ENCODE results near the gene KIAA0825. TPM values are rescaled to one million over a fixed set of nuclear protein-coding genes. Genes with fewer than 3 reads are reported as not detected.

KIAA0825 gene
- 2.2 and 7.7 TPM in 2 replicates for total RNA-seq

GRCh38 chr5:94618493-94619328, at the start of gene KIAA0825, which contains the start of gene SLF1:
Gene KIAA0825 (minus strand): TSS chr5:94618604. CDS start chr5:94537126, 81,478 bp downstream.
Gene SLF1 (plus strand): TSS chr5:94618669. CDS start chr5:94628811, 10,142 bp downstream.

Other genes starting within 250 kb of the KIAA0825 start
- 5.8 and 10.5 TPM in 2 replicates for gene SLF1, start 65 bp upstream of the KIAA0825 start, total RNA-seq

All from epithelial cell of alveolus of lung (primary cell).